Epithelial cell of esophagus (primary cell): ENCODE data around the gene FKBP10.
"Not testable (repeated sequence)": the region's sequence is repeated elsewhere in the genome, so short reads cannot be mapped to it uniquely, and the experiment has no call there.

ENCODE experiments used
- DNase-seq: peaks from one replicate; pipeline ENCODE4 v3.0.0; 2010; ENCODE audit warnings: low read depth
- H3K4me3 ChIP-seq: 2 replicates; pipeline ENCODE4 v1.5.1; 2011; ENCODE audit warnings: mild to moderate bottlenecking, low read length, control low read depth
- CTCF ChIP-seq: IDR thresholded peaks from 2 replicates; pipeline ENCODE4 v1.5.1; 2011; ENCODE audit warnings: low read depth, mild to moderate bottlenecking, low read length, control low read depth, inconsistent platforms; ENCODE audit not compliant: insufficient read depth; ENCODE audit errors: missing control alignments

Gene FKBP10

GRCh38 chr17:41849251-41849990, 36.6 kb downstream of the FKBP10 start:
- no peak for DNase-seq
- no peak for TF ChIP-seq CTCF

GRCh38 chr17:41851382-41851781, 38.6 kb downstream of the FKBP10 start:
- H3K4me3 ChIP-seq, DNase-seq: not testable (repeated sequence)

More at GRCh38 chr17:41849251-41849990, 36.6 kb downstream of the FKBP10 start:
- H3K4me3 ChIP-seq: no peak overlapping the region

GRCh38 chr17:41860254-41860931, 47.6 kb downstream of the FKBP10 start:
- no peak overlapping the region for H3K4me3 ChIP-seq
- DNase-seq: no peak
- no peak for TF ChIP-seq CTCF

- no peak for DNase-seq
- H3K4me3 ChIP-seq: peak overlapping the region; percentile 91
Observed at GRCh38 chr17:41863074-41863848, 50.5 kb downstream of the FKBP10 start.

GRCh38 chr17:41864498-41864835, 51.7 kb downstream of the FKBP10 start:
- TF ChIP-seq CTCF: no peak
- H3K4me3 ChIP-seq: peak overlapping the region; percentile 91
- no peak for DNase-seq

More at GRCh38 chr17:41863074-41863848, 50.5 kb downstream of the FKBP10 start:
- no peak for TF ChIP-seq CTCF

GRCh38 chr17:41864836-41865595, 52.2 kb downstream of the FKBP10 start, which contains the start of gene KLHL11:
Gene KLHL11, minus strand, starts transcription at chr17:41865423. Its CDS starts 53 bp downstream, at chr17:41865370.
- TF ChIP-seq CTCF: no peak
- DNase-seq: peak; percentile 94
- H3K4me3 ChIP-seq: peak within 1 kb of the TSS; percentile 91

- TF ChIP-seq CTCF: no peak
- DNase-seq: no peak
- peak overlapping the region; percentile 36 for H3K4me3 ChIP-seq
Observed at GRCh38 chr17:41865596-41865893, 52.7 kb downstream of the FKBP10 start.
